Tibial artery (tissue), 4 donors: ENCODE data around the gene DLGAP1.

Experiments used
- DNase-seq, 2 donors: peaks; one replicate each; pipeline ENCODE4 v3.0.0-alpha.2; 2019
- H3K27ac ChIP-seq, 2 donors: fragments of 200-600 bp; sonication (generic) in 1 of 2; 1 replicate in 1 of 2; 2 replicates in 1 of 2; pipeline ENCODE4 v1.5.1; 2018 to 2019; ENCODE audit warnings: mild to moderate bottlenecking in 1 of 2
- H3K27me3 ChIP-seq, 2 donors: fragments of 200-600 bp; sonication (generic) in 1 of 2; one replicate each; pipeline versions ENCODE4 v1.5.1 to v1.6.0; 2016 to 2019
- H3K36me3 ChIP-seq, 3 donors: fragments of 200-600 bp; sonication (generic) in 2 of 3; one replicate each; pipeline ENCODE4 v1.5.1; 2016 to 2019; ENCODE audit warnings: mild to moderate bottlenecking in 2 of 3
- H3K4me1 ChIP-seq, 4 donors: fragments of 200-600 bp; sonication (generic) in 2 of 4; 1 replicate in 3 of 4; 2 replicates in 1 of 4; pipeline ENCODE4 v1.5.1; 2016 to 2019
- H3K4me3 ChIP-seq, 2 donors: fragments of 200-600 bp; sonication (generic) in 1 of 2; 1 replicate in 1 of 2; 2 replicates in 1 of 2; pipeline ENCODE4 v1.5.1; 2018 to 2019; ENCODE audit warnings: mild to moderate bottlenecking in 2 of 2
- H3K9me3 ChIP-seq, 3 donors: fragments of 200-600 bp; sonication (generic) in 1 of 3; one replicate each; pipeline ENCODE4 v1.5.1; 2016 to 2019
- CTCF ChIP-seq, 2 experiments: fragments of 200-600 bp in 1 of 2; fragments of 450-650 bp in 1 of 2; IDR thresholded peaks; one replicate each; pipeline ENCODE4 v1.5.1; 2017 to 2019; ENCODE audit warnings: antibody characterized with exemption in 2 of 2, mild to moderate bottlenecking in 1 of 2, moderate library complexity in 1 of 2
- intact Hi-C: fragments of 100-400 bp; cut with DNase I; formaldehyde crosslinking; loops from one replicate; pipeline ENCODE4 v1.15.0; 2023; ENCODE audit warnings: low total_unique reads

The DLGAP1 gene

GRCh38 chr18:4125224-4125623 is 329.9 kb downstream of the DLGAP1 start:
- H3K27ac ChIP-seq: peak overlapping the region in 1 of 2 donors; percentile 23
- H3K36me3 ChIP-seq: no peaks in the 10 kb centered on the region
- intact Hi-C loops: no loop called here
- no peak overlapping the region for H3K4me3 ChIP-seq
- H3K9me3 ChIP-seq: no peaks in the 10 kb centered on the region
- TF ChIP-seq CTCF (IDR thresholded peaks at IDR 0.05): no peak
- no peaks in the 10 kb centered on the region for H3K27me3 ChIP-seq
- no peak for DNase-seq
- H3K4me1 ChIP-seq: peaks cover 0 to 28% (median 12%) of the 10 kb centered on the region in 4 donors

- no peak overlapping the region for H3K4me3 ChIP-seq
- TF ChIP-seq CTCF (IDR thresholded peaks at IDR 0.05): no peak
These were observed 335.3 kb downstream of the DLGAP1 start for GRCh38 chr18:4119813-4120212.

GRCh38 chr18:4119127-4119648 is 335.9 kb downstream of the DLGAP1 start:
- intact Hi-C loops: no loop called here
- H3K4me3 ChIP-seq: no peak overlapping the region
- H3K9me3 ChIP-seq: peaks cover 0 to 3% (median 0%) of the 10 kb centered on the region in 3 donors
- TF ChIP-seq CTCF (IDR thresholded peaks at IDR 0.05): no peak
- no peak for DNase-seq
- H3K27me3 ChIP-seq: no peaks in the 10 kb centered on the region
- H3K27ac ChIP-seq: no peak overlapping the region
- H3K4me1 ChIP-seq: peaks cover 0 to 10% (median 6%) of the 10 kb centered on the region in 4 donors
- H3K36me3 ChIP-seq: no peaks in the 10 kb centered on the region

More at GRCh38 chr18:4119813-4120212, 335.3 kb downstream of the DLGAP1 start:
- Histone ChIP-seq H3K9me3 (no peaks in the 10 kb centered on the region), H3K27ac (no peak overlapping the region), H3K4me1 (peaks cover 0 to 14% (median 7%) of the 10 kb centered on the region in 4 donors), H3K27me3 (no peaks in the 10 kb centered on the region), H3K36me3 (no peaks in the 10 kb centered on the region)
- DNase-seq: no peak
- intact Hi-C loops: no loop called here

- no peak for TF ChIP-seq CTCF (IDR thresholded peaks at IDR 0.05)
- intact Hi-C loops: loop anchor here (10.0 kb wide), 2 partner anchors 917 to 957 kb away; no protein-coding TSS in a partner anchor
- H3K27me3 ChIP-seq: no peaks in the 10 kb centered on the region
- no peak for DNase-seq
- no peak overlapping the region for H3K27ac ChIP-seq
- H3K4me3 ChIP-seq: no peak overlapping the region
- no peaks in the 10 kb centered on the region for H3K9me3 ChIP-seq
- no peaks in the 10 kb centered on the region for H3K36me3 ChIP-seq
- peaks cover 0 to 3% (median 0%) of the 10 kb centered on the region in 4 donors for H3K4me1 ChIP-seq
These were observed 347.1 kb downstream of the DLGAP1 start for GRCh38 chr18:4108016-4108415.

- H3K9me3 ChIP-seq: no peaks in the 10 kb centered on the region
- intact Hi-C loops: loop anchor here (10.0 kb wide), 2 partner anchors 918 to 958 kb away; no protein-coding TSS in a partner anchor
- H3K36me3 ChIP-seq: no peaks in the 10 kb centered on the region
- H3K4me1 ChIP-seq: peaks cover 0 to 3% (median 0%) of the 10 kb centered on the region in 4 donors
- no peak for DNase-seq
- peak overlapping the region; percentile 34 to 44 for H3K4me3 ChIP-seq
- H3K27me3 ChIP-seq: no peaks in the 10 kb centered on the region
- peak overlapping the region in 1 of 2 donors; percentile 2 for H3K27ac ChIP-seq
- TF ChIP-seq CTCF (IDR thresholded peaks at IDR 0.05): no peak
These were observed 348.0 kb downstream of the DLGAP1 start for GRCh38 chr18:4107049-4107467.
